ENCODE data around the gene PFKP.

GRCh38 chr10:3126249-3126648 lies 58.9 kb downstream of the PFKP start:
- TF ChIP-seq, protein P1, sequence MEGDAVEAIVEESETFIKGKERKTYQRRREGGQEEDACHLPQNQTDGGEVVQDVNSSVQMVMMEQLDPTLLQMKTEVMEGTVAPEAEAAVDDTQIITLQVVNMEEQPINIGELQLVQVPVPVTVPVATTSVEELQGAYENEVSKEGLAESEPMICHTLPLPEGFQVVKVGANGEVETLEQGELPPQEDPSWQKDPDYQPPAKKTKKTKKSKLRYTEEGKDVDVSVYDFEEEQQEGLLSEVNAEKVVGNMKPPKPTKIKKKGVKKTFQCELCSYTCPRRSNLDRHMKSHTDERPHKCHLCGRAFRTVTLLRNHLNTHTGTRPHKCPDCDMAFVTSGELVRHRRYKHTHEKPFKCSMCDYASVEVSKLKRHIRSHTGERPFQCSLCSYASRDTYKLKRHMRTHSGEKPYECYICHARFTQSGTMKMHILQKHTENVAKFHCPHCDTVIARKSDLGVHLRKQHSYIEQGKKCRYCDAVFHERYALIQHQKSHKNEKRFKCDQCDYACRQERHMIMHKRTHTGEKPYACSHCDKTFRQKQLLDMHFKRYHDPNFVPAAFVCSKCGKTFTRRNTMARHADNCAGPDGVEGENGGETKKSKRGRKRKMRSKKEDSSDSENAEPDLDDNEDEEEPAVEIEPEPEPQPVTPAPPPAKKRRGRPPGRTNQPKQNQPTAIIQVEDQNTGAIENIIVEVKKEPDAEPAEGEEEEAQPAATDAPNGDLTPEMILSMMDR (IDR thresholded peaks at IDR 0.05), result no peak
- TF ChIP-seq POLR2A (IDR thresholded peaks at IDR 0.05), result no peak
